ENCODE measurements around the gene DKKL1.
A peak's percentile ranks its signal among the peaks of the same experiment; 100 is the strongest.
"Not testable (repeated sequence)": the region's sequence is repeated elsewhere in the genome, so short reads cannot be mapped to it uniquely, and the experiment has no call there.

The DKKL1 gene

GRCh38 chr19:49328741-49329140 is 34.9 kb upstream of the DKKL1 start:
- Histone ChIP-seq H3K4me3 (no peak overlapping the region), H3K9me3 (ENCODE audit: low read depth, low read length) (no peaks in the 10 kb centered on the region), H3K9ac (ENCODE audit: insufficient read length) (no peak overlapping the region), H3K36me3 (ENCODE audit: insufficient read depth, low read length) (peaks cover under 1% of the 10 kb centered on the region; the same call in 1 of the 2 replicates), H3K27ac (no peak overlapping the region)
- TF ChIP-seq EZH2 (IDR thresholded peaks at IDR 0.05) (no peak), FOXP2 (optimal IDR thresholded peaks at IDR 0.05; ENCODE audit: control extremely low read depth, extremely low read length, insufficient read depth) (no peak), POLR2AphosphoS5 (IDR thresholded peaks at IDR 0.05; ENCODE audit: borderline replicate concordance, low read depth, low read length) (no peak)
- DNase-seq (ENCODE audit: low read depth, low spot score), result no peak

- DNase-seq (ENCODE audit: low read depth, low spot score); H3K9ac ChIP-seq (ENCODE audit: insufficient read length); H3K9me3 ChIP-seq (ENCODE audit: low read depth, low read length); H3K27ac ChIP-seq; H3K4me3 ChIP-seq; H3K36me3 ChIP-seq (ENCODE audit: insufficient read depth, low read length): not testable (repeated sequence)
Measured at GRCh38 chr19:49331187-49331586, 32.5 kb upstream of the DKKL1 start.

- Histone ChIP-seq H3K9ac (ENCODE audit: insufficient read length) (no peak overlapping the region), H3K36me3 (ENCODE audit: insufficient read depth, low read length) (no peaks in the 10 kb centered on the region; the same call in 1 of the 2 replicates), H3K27ac (no peak overlapping the region), H3K9me3 (ENCODE audit: low read depth, low read length) (no peaks in the 10 kb centered on the region), H3K4me3 (no peak overlapping the region)
- no peak for DNase-seq (ENCODE audit: low read depth, low spot score)
- TF ChIP-seq POLR2AphosphoS5 (IDR thresholded peaks at IDR 0.05; ENCODE audit: borderline replicate concordance, low read depth, low read length) (no peak), EZH2 (IDR thresholded peaks at IDR 0.05) (no peak), FOXP2 (optimal IDR thresholded peaks at IDR 0.05; ENCODE audit: control extremely low read depth, extremely low read length, insufficient read depth) (no peak)
Measured at GRCh38 chr19:49331616-49332055, 32.0 kb upstream of the DKKL1 start.

- H3K4me3 ChIP-seq; H3K36me3 ChIP-seq (ENCODE audit: insufficient read depth, low read length); H3K27ac ChIP-seq; H3K9me3 ChIP-seq (ENCODE audit: low read depth, low read length); DNase-seq (ENCODE audit: low read depth, low spot score); H3K9ac ChIP-seq (ENCODE audit: insufficient read length): not testable (repeated sequence)
Measured at GRCh38 chr19:49332691-49333417, 30.8 kb upstream of the DKKL1 start.

- DNase-seq (ENCODE audit: low read depth, low spot score), result no peak
Measured at GRCh38 chr19:49333418-49333805, 30.3 kb upstream of the DKKL1 start.

GRCh38 chr19:49333811-49334288 is 29.8 kb upstream of the DKKL1 start:
- DNase-seq (ENCODE audit: low read depth, low spot score), result no peak
- Histone ChIP-seq H3K9ac (ENCODE audit: insufficient read length) (no peak overlapping the region), H3K27ac (0 out of 2 replicates have a peak overlapping the region, but pooled peaks have one; percentile 25), H3K36me3 (ENCODE audit: insufficient read depth, low read length) (no peaks in the 10 kb centered on the region; the same call in 1 of the 2 replicates), H3K4me3 (no peak overlapping the region), H3K9me3 (ENCODE audit: low read depth, low read length) (no peaks in the 10 kb centered on the region)
- TF ChIP-seq FOXP2 (optimal IDR thresholded peaks at IDR 0.05; ENCODE audit: control extremely low read depth, extremely low read length, insufficient read depth), result no peak
- no peak for TF ChIP-seq EZH2 (IDR thresholded peaks at IDR 0.05)
- TF ChIP-seq POLR2AphosphoS5 (IDR thresholded peaks at IDR 0.05; ENCODE audit: borderline replicate concordance, low read depth, low read length), result no peak

More at GRCh38 chr19:49333418-49333805, 30.3 kb upstream of the DKKL1 start:
- TF ChIP-seq EZH2 (IDR thresholded peaks at IDR 0.05), result no peak
- TF ChIP-seq FOXP2 (optimal IDR thresholded peaks at IDR 0.05; ENCODE audit: control extremely low read depth, extremely low read length, insufficient read depth), result no peak
- no peak for TF ChIP-seq POLR2AphosphoS5 (IDR thresholded peaks at IDR 0.05; ENCODE audit: borderline replicate concordance, low read depth, low read length)
- no peak overlapping the region for H3K4me3 ChIP-seq
- H3K9ac ChIP-seq (ENCODE audit: insufficient read length), result no peak overlapping the region
- H3K9me3 ChIP-seq (ENCODE audit: low read depth, low read length), result no peaks in the 10 kb centered on the region
- H3K27ac ChIP-seq, result 0 out of 2 replicates have a peak overlapping the region, but pooled peaks have one; percentile 25
- no peaks in the 10 kb centered on the region; the same call in 1 of the 2 replicates for H3K36me3 ChIP-seq (ENCODE audit: insufficient read depth, low read length)

- no peaks in the 10 kb centered on the region for H3K36me3 ChIP-seq (ENCODE audit: insufficient read depth, low read length)
- H3K27ac ChIP-seq, result no peak within 1 kb of the TSS
- no peak within 1 kb of the TSS for H3K9ac ChIP-seq (ENCODE audit: insufficient read length)
- TF ChIP-seq POLR2AphosphoS5 (IDR thresholded peaks at IDR 0.05; ENCODE audit: borderline replicate concordance, low read depth, low read length) (no peak), EZH2 (IDR thresholded peaks at IDR 0.05) (no peak), FOXP2 (optimal IDR thresholded peaks at IDR 0.05; ENCODE audit: control extremely low read depth, extremely low read length, insufficient read depth) (no peak)
- H3K9me3 ChIP-seq (ENCODE audit: low read depth, low read length), result no peaks in the 10 kb centered on the region
- DNase-seq (ENCODE audit: low read depth, low spot score), result no peak
- H3K4me3 ChIP-seq, result no peak within 1 kb of the TSS
Measured at GRCh38 chr19:49335071-49335783, 28.4 kb upstream of the DKKL1 start, which contains the start of gene CD37. TSS of gene CD37 (plus strand) at chr19:49335406. CDS start at chr19:49335541, 135 bp downstream.

- no peak overlapping the region for H3K9ac ChIP-seq (ENCODE audit: insufficient read length)
- H3K27ac ChIP-seq, result no peak overlapping the region
- peaks cover 3% of the 10 kb centered on the region for H3K36me3 ChIP-seq (ENCODE audit: insufficient read depth, low read length)
- no peak overlapping the region for H3K4me3 ChIP-seq
- TF ChIP-seq POLR2AphosphoS5 (IDR thresholded peaks at IDR 0.05; ENCODE audit: borderline replicate concordance, low read depth, low read length) (no peak), EZH2 (IDR thresholded peaks at IDR 0.05) (no peak), FOXP2 (optimal IDR thresholded peaks at IDR 0.05; ENCODE audit: control extremely low read depth, extremely low read length, insufficient read depth) (no peak)
- no peak for DNase-seq (ENCODE audit: low read depth, low spot score)
- no peaks in the 10 kb centered on the region for H3K9me3 ChIP-seq (ENCODE audit: low read depth, low read length)
Measured at GRCh38 chr19:49335784-49336481, 27.7 kb upstream of the DKKL1 start.
